Measurements from ENCODE around the gene APOD.

DNA sequence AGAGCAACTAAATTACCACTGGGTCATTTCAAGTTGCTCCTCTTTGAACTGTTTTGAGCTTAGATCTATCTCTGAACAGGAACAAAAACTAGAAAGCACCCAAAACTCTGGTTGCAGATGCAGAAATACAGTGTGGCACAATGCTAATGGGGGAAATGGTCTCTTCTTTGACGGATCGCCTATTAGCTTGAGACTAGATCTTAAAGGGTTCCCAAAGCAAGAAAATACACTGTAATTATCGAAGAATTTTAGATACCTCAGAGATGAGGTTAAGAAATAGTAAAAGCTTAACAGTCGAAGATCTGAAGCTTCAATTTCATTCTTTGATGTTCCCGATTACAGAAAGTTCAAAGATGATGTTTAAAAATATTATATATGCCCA, 41.4 kb downstream of the APOD start:
- TF ChIP-seq GATA3 (IDR thresholded peaks at IDR 0.05; ENCODE audit: low read depth, low read length) (no peak), GATA2 (IDR thresholded peaks at IDR 0.05; ENCODE audit: low read depth, low read length) (no peak)

Measured in SH-SY5Y (cell line).